HL-60 (cell line): ENCODE measurements around the gene ESPL1.

Source experiments
- DNase-seq, 2 experiments: peaks; one replicate each; pipeline ENCODE4 v3.0.0-alpha.2; 2010 to 2020; ENCODE audit warnings: low read depth in 1 of 2, low spot score in 1 of 2
- H3K27ac ChIP-seq: fragments of 250-450 bp; sonication (Bioruptor Pico); replicated peaks from 2 replicates; pipeline ENCODE4 v1.5.1; 2020; ENCODE audit warnings: mild to moderate bottlenecking, moderate library complexity
- H3K27me3 ChIP-seq: fragments of 250-450 bp; sonication (Bioruptor Pico); 2 replicates; pipeline ENCODE4 v1.5.1; 2021; ENCODE audit warnings: mild to moderate bottlenecking, moderate library complexity; ENCODE audit not compliant: insufficient read depth, poor library complexity, severe bottlenecking
- H3K4me3 ChIP-seq: replicated peaks from 2 replicates; pipeline ENCODE4 v1.5.1; 2011; ENCODE audit warnings: mild to moderate bottlenecking, control low read depth, low read length; ENCODE audit not compliant: insufficient read depth
- GABPA ChIP-seq: IDR thresholded peaks from 2 replicates; pipeline ENCODE4 v1.6.1; 2012; ENCODE audit warnings: low read depth
- POLR2AphosphoS5 ChIP-seq: IDR thresholded peaks from 2 replicates; pipeline ENCODE4 v1.6.1; 2012; ENCODE audit warnings: low read depth
- SPI1 ChIP-seq: IDR thresholded peaks from 2 replicates; pipeline ENCODE4 v1.6.1; 2012; ENCODE audit warnings: low read depth, mild to moderate bottlenecking, borderline replicate concordance
- TF ChIP-seq, protein P1 (sequence below): IDR thresholded peaks from one replicate; pipeline ENCODE4 v1.5.1; 2011; ENCODE audit warnings: low read length, control low read depth, inconsistent platforms; ENCODE audit not compliant: insufficient read depth
- TF ChIP-seq, protein P2 (sequence below): IDR thresholded peaks from 2 replicates; pipeline ENCODE4 v1.6.1; 2012; ENCODE audit warnings: low read depth; ENCODE audit not compliant: insufficient replicate concordance

The ESPL1 gene

DNA sequence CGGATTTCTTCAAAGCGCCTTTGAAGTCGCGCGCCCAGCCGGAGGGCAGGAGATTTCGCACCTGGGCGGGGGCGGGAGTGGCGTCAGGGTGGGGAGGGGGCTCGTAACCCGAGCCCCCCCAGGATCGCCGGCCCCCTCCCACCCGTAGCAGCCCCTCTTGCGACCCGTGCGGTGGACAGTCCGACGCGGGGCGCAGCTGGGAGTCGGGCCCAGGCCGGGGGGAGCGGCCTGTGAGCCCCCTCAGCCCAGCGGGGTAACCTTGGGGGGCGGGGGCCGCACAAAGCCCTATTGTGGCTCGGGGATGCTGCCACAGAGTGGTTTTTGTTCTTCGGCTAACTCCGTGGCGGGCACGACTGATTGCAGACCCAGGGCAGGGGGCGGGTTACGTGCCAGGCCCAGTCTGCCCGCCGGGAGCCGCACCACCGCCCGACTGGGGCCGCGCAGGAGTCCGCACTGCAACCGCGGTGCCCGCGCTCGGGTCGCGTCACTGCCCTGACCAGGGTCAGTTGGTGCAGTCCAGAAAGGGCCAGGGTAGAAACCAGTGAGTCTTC is 57.5 kb downstream of the ESPL1 start:
- Histone ChIP-seq H3K27me3 (peaks cover 8% of the 10 kb centered on the region), H3K27ac (peak overlapping the region; percentile 86), H3K4me3 (peak overlapping the region; percentile 48)
- TF ChIP-seq, protein P1, sequence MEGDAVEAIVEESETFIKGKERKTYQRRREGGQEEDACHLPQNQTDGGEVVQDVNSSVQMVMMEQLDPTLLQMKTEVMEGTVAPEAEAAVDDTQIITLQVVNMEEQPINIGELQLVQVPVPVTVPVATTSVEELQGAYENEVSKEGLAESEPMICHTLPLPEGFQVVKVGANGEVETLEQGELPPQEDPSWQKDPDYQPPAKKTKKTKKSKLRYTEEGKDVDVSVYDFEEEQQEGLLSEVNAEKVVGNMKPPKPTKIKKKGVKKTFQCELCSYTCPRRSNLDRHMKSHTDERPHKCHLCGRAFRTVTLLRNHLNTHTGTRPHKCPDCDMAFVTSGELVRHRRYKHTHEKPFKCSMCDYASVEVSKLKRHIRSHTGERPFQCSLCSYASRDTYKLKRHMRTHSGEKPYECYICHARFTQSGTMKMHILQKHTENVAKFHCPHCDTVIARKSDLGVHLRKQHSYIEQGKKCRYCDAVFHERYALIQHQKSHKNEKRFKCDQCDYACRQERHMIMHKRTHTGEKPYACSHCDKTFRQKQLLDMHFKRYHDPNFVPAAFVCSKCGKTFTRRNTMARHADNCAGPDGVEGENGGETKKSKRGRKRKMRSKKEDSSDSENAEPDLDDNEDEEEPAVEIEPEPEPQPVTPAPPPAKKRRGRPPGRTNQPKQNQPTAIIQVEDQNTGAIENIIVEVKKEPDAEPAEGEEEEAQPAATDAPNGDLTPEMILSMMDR = no peak
- TF ChIP-seq SPI1 (no peak), POLR2AphosphoS5 (no peak), GABPA (no peak)
- TF ChIP-seq, protein P2, sequence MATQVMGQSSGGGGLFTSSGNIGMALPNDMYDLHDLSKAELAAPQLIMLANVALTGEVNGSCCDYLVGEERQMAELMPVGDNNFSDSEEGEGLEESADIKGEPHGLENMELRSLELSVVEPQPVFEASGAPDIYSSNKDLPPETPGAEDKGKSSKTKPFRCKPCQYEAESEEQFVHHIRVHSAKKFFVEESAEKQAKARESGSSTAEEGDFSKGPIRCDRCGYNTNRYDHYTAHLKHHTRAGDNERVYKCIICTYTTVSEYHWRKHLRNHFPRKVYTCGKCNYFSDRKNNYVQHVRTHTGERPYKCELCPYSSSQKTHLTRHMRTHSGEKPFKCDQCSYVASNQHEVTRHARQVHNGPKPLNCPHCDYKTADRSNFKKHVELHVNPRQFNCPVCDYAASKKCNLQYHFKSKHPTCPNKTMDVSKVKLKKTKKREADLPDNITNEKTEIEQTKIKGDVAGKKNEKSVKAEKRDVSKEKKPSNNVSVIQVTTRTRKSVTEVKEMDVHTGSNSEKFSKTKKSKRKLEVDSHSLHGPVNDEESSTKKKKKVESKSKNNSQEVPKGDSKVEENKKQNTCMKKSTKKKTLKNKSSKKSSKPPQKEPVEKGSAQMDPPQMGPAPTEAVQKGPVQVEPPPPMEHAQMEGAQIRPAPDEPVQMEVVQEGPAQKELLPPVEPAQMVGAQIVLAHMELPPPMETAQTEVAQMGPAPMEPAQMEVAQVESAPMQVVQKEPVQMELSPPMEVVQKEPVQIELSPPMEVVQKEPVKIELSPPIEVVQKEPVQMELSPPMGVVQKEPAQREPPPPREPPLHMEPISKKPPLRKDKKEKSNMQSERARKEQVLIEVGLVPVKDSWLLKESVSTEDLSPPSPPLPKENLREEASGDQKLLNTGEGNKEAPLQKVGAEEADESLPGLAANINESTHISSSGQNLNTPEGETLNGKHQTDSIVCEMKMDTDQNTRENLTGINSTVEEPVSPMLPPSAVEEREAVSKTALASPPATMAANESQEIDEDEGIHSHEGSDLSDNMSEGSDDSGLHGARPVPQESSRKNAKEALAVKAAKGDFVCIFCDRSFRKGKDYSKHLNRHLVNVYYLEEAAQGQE = no peak
- DNase-seq = no peak

DNA sequence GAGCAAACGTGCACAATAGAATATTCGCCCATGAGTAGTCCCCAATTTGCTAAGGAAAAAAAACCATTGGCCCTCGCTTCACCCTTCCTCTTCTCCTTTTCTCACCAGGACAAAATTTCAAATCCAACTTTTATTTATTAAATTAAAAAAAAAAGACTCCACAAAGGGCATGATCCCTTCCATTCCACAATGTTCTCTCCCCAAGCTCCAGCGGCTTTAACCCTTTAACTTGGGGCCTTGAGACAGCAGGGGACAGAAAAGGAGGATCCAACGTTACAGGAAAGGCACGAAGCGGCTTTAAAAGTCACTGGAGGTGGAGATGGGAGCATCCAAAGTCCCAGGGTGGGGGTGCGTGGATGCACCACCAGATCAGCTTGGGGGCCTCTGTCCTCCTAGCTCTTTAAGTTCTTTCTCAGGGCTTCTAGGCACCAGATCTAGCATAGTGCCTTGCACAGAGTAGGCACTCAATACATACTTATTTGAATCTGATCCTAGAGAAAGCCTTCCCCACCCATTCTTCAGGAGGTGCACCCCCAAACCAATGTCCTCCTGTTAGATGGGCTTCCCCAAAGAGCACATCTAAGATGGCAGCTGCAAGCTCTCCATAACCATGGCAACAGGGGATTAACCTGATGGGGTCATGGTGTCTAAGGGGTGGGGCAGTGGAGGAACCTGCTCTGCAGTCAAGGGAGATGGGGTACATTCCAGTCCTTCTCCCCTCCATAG is 58.5 kb downstream of the ESPL1 start:
- TF ChIP-seq, protein P2 = no peak
- TF ChIP-seq GABPA = no peak
- TF ChIP-seq SPI1 = no peak
- no peak for TF ChIP-seq POLR2AphosphoS5
- TF ChIP-seq, protein P1 = no peak
- no peak overlapping the region for H3K4me3 ChIP-seq
- no peak for DNase-seq
- H3K27me3 ChIP-seq = peaks cover 8% of the 10 kb centered on the region
- no peak overlapping the region for H3K27ac ChIP-seq

DNA sequence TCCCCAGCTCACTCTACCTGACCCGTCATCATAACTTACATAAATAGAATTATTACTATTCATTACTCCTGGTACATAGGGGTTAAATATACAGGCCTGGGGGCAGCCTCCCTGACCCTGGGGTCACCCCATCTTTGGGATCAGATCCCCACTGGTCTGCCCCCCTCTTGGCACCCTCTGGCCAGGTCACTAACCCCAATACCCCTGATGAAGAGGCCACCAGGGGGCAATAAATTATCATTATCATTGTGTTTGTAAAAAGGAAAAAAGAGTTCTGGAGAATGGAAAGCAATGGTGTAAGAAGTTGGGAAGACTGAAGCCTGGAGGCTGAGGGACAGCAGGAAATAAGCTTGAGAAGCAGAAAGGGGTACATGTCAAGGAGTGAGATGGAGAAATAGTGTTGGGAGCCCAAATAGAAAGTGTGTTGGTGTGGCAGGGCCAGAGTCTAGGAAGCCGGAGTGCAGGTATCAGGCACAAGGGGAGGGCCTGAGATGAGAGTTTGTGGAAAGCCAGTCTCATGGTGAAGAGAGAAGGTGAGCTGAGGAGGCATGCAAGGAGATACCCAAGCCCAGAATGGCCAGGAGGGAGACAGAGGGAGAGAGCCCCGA is 59.4 kb downstream of the ESPL1 start:
- no peak overlapping the region for H3K27ac ChIP-seq
- DNase-seq = no peak
- H3K27me3 ChIP-seq = peaks cover 8% of the 10 kb centered on the region
- no peak overlapping the region for H3K4me3 ChIP-seq
- TF ChIP-seq, protein P2 = no peak
- TF ChIP-seq SPI1 (no peak), GABPA (no peak), POLR2AphosphoS5 (no peak)
- TF ChIP-seq, protein P1 = no peak
